Endothelial cell of umbilical vein (primary cell): ENCODE measurements around the gene CUL7.

ENCODE experiments used
- EZH2 ChIP-seq: IDR thresholded peaks from 2 replicates; pipeline ENCODE4 v1.6.1; 2012; ENCODE audit warnings: borderline replicate concordance, low read depth, mild to moderate bottlenecking, moderate library complexity, low read length, inconsistent platforms; ENCODE audit not compliant: severe bottlenecking
- FOS ChIP-seq: IDR thresholded peaks from 2 replicates; pipeline ENCODE4 v1.6.1; 2011; ENCODE audit warnings: mild to moderate bottlenecking, low read length, moderate library complexity, borderline replicate concordance; ENCODE audit not compliant: insufficient read depth
- GATA2 ChIP-seq: IDR thresholded peaks from 2 replicates; pipeline ENCODE4 v1.7.0; 2011; ENCODE audit warnings: low read depth, mild to moderate bottlenecking, moderate library complexity, mixed read lengths, low read length; ENCODE audit not compliant: insufficient read length, insufficient read depth
- JUN ChIP-seq: IDR thresholded peaks from 2 replicates; pipeline ENCODE4 v1.6.1; 2011; ENCODE audit warnings: borderline replicate concordance, low read depth; ENCODE audit not compliant: insufficient read length, insufficient read depth
- MYC ChIP-seq: IDR thresholded peaks from one replicate; pipeline ENCODE4 v1.6.1; 2011; ENCODE audit warnings: mild to moderate bottlenecking, low read depth, low read length
- POLR2A ChIP-seq: IDR thresholded peaks from 2 replicates; pipeline ENCODE4 v1.6.1; 2012; ENCODE audit warnings: low read depth, mild to moderate bottlenecking, control low read depth, low read length
- POLR2AphosphoS5 ChIP-seq: IDR thresholded peaks from 2 replicates; pipeline ENCODE4 v1.6.1; 2012; ENCODE audit warnings: low read depth, mild to moderate bottlenecking, control low read depth, low read length, moderate library complexity; ENCODE audit not compliant: insufficient read depth
- TF ChIP-seq, protein P1 (sequence below), 2 donors: IDR thresholded peaks; 1 replicate in 1 of 2; 2 replicates in 1 of 2; pipeline ENCODE4 v1.5.1; 2011; ENCODE audit warnings: low read length in 2 of 2, mild to moderate bottlenecking in 2 of 2, moderate library complexity in 2 of 2, control low read depth in 1 of 2, inconsistent platforms in 1 of 2, low read depth in 1 of 2; ENCODE audit not compliant: insufficient read depth in 1 of 2; ENCODE audit errors: extremely low read depth in 1 of 2
- TF ChIP-seq, protein P2 (sequence below): IDR thresholded peaks from 2 replicates; pipeline ENCODE4 v1.6.1; 2011; ENCODE audit not compliant: insufficient read depth, insufficient read length

DNA sequence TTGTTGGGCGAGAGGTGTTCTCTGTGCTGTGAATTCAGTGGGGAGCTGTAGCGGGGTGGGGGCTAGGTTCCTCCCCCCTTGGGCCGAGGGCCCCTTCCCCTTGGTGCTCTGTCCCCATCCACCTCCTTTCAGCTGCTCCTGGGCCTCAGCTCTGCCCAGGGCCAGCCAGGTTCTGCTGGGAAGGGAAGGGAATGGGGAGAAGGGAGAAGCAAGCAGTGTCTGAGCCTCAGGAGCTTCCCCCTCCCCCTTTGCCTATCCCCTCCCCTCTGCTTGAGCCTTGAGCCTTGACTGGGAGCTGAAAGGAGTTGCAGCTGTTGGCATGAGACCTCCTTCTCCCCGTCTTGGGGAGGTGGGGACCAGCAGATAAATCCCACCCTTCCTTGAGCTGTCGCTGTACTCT is 32.8 kb downstream of the CUL7 start:
- TF ChIP-seq, protein P1, sequence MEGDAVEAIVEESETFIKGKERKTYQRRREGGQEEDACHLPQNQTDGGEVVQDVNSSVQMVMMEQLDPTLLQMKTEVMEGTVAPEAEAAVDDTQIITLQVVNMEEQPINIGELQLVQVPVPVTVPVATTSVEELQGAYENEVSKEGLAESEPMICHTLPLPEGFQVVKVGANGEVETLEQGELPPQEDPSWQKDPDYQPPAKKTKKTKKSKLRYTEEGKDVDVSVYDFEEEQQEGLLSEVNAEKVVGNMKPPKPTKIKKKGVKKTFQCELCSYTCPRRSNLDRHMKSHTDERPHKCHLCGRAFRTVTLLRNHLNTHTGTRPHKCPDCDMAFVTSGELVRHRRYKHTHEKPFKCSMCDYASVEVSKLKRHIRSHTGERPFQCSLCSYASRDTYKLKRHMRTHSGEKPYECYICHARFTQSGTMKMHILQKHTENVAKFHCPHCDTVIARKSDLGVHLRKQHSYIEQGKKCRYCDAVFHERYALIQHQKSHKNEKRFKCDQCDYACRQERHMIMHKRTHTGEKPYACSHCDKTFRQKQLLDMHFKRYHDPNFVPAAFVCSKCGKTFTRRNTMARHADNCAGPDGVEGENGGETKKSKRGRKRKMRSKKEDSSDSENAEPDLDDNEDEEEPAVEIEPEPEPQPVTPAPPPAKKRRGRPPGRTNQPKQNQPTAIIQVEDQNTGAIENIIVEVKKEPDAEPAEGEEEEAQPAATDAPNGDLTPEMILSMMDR (IDR thresholded peaks at IDR 0.05; ENCODE audit: extremely low read depth in 1 of 2, insufficient read depth in 1 of 2, low read depth in 1 of 2, low read length in 2 of 2), result no peak
- no peak for TF ChIP-seq POLR2A
- TF ChIP-seq EZH2, result no peak
- TF ChIP-seq POLR2AphosphoS5, result no peak
- no peak for TF ChIP-seq JUN
- TF ChIP-seq FOS, result no peak
- no peak for TF ChIP-seq GATA2
- TF ChIP-seq MYC, result no peak
- TF ChIP-seq, protein P2, sequence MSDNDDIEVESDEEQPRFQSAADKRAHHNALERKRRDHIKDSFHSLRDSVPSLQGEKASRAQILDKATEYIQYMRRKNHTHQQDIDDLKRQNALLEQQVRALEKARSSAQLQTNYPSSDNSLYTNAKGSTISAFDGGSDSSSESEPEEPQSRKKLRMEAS, result no peak
